ENCODE results near the gene POU6F2.

DNA sequence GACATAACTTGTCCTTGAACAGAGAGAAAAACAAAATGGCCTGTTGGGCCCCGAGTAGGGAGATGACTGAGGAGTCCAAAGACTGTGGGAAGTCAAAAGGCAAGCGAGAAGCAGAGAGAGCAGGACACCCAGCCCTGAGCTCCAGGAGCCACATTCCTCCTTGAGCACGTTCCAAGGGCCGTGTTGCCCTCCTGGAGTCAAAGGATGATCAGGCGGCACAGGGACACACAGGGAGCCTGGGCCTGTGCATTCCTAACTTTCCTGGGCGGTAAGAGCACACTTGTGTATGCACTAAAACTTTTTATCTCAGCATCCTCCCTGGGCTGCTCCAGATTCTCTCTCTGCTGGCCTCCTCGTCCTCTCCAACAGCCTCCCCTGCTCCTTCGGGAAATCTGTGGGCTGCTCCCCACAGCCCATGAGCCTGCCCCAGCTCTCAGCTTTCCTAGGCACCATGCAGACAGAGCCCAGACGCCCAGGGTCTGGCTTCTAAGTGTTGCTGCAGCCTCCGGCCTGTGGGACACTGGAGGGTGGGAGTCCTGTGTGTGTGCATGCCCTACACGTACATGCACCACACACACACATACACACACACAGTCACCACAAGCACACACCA lies 281.8 kb downstream of the POU6F2 start:
- TF ChIP-seq CTCF (conservative IDR thresholded peaks at IDR 0.05; ENCODE audit: low read depth in 2 of 2) (no peak), JUNB (IDR thresholded peaks at IDR 0.05; ENCODE audit: unreplicated experiment) (no peak), EZH2phosphoT487 (IDR thresholded peaks at IDR 0.05; ENCODE audit: unreplicated experiment) (no peak)

All from GM23338 (cell line).